22Rv1 (cell line): ENCODE data around the gene CDK14.

ENCODE experiments used
- H3K27ac ChIP-seq: fragments of 450-650 bp; 2 replicates; pipeline ENCODE4 v1.5.1; 2017
- ZFX ChIP-seq: fragments of 450-650 bp; IDR thresholded peaks from 2 replicates; pipeline ENCODE4 v1.6.1; 2017; ENCODE audit warnings: antibody characterized with exemption, borderline replicate concordance
- TF ChIP-seq, protein P1 (sequence below): fragments of 450-650 bp; IDR thresholded peaks from 2 replicates; pipeline ENCODE4 v1.5.1; 2017; ENCODE audit warnings: mild to moderate bottlenecking

The CDK14 gene

DNA sequence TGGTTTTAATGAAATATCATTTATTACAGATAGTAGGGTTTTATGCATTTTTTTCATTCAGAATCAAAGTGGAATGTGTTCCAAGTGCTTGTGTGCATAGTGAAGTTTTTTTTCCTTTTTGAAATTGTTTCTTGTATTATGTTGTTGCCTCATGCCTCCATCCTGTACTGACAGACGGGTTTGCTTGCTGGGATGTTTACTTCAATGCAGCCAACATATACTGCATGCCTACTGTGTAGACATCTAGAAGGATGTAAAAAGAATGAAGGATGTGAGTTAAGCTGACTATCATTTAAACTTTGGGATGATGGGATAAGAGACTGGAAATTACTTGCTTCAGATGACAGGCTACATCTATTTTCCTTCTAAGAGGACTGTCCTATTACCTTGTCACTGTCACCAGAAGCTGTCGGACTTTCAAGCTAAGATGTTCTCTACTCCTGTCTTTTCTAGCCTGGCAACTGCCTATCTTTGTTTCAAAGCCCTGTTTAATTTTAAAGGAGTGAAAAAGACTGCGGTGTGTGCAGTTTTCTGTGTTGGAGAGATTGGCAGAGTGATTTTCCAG, 243.7 kb downstream of the CDK14 start:
- no peak overlapping the region for H3K27ac ChIP-seq
- TF ChIP-seq, protein P1, sequence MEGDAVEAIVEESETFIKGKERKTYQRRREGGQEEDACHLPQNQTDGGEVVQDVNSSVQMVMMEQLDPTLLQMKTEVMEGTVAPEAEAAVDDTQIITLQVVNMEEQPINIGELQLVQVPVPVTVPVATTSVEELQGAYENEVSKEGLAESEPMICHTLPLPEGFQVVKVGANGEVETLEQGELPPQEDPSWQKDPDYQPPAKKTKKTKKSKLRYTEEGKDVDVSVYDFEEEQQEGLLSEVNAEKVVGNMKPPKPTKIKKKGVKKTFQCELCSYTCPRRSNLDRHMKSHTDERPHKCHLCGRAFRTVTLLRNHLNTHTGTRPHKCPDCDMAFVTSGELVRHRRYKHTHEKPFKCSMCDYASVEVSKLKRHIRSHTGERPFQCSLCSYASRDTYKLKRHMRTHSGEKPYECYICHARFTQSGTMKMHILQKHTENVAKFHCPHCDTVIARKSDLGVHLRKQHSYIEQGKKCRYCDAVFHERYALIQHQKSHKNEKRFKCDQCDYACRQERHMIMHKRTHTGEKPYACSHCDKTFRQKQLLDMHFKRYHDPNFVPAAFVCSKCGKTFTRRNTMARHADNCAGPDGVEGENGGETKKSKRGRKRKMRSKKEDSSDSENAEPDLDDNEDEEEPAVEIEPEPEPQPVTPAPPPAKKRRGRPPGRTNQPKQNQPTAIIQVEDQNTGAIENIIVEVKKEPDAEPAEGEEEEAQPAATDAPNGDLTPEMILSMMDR, result no peak
- TF ChIP-seq ZFX, result no peak

DNA sequence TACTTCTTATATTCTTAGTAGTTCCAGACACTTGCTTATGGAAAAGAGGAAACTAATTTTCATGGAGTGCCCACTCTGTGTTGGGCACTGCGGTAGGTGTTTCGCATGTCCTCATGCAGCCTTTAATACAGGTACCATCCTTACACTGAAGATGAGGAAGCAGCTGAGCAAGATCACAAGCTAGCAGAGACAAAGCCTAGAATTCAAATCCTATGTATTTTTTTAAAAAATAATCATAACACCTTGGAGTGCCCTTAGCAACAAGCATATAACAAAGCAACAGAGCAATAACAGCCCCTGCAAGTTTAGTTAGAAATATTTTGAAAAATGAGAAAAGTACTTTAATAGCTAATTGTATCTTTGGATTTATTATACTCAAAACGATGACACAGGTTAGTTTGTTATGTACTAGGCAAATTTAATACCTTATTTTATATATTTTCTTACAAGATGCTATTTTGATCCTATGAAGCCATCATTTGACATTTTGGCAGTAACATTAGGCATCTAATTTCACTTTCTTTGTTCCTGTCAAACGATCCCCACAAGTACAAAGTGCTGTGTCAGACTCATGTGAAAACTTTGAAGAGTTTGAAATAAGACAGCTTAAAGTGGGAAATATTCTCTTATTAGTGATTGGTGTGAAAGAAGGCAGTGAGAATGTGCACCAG, 245.8 kb downstream of the CDK14 start:
- H3K27ac ChIP-seq, result no peak overlapping the region

DNA sequence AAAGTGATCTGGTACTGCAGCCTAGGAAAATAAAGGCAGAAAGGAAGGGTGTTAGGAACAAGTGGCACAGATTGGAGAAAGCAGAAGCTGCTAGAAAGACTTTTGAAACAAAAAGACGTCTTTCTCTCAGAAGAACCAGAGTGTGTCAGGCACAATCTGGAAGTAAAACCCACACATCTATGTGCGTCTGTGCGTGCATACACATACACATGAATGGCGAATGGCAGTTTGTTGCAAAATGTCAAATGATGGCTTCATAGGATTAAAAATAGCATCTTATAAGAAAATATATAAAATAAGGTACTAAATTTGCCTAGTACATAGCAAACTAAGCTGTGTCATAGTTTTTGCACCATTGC, 246.3 kb downstream of the CDK14 start:
- TF ChIP-seq, protein P1, result no peak
- no peak for TF ChIP-seq ZFX
- no peak overlapping the region for H3K27ac ChIP-seq

More for the DNA sequence above, 245.8 kb downstream of the CDK14 start:
- no peak for TF ChIP-seq ZFX
- TF ChIP-seq, protein P1, result no peak

DNA sequence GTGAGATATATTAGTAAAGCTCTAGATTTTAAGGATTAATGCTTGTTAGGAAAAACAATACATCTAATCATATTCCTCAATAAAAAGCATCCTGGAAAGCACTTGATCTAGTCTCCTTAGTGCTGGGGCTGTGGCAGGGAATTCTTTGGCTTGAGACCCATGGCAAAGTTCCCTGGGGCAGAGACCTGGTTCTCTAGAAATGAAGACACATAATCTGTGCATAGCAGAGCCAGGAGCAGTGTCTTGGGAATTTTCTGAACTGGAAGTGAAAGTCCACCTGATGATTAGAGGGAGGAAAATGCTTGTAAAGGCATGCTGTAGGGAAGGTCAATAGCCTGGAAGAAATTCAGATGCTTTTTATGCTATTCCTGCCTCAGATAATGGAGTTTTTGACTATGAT, 247.4 kb downstream of the CDK14 start:
- TF ChIP-seq, protein P1, result no peak
- TF ChIP-seq ZFX, result no peak

DNA sequence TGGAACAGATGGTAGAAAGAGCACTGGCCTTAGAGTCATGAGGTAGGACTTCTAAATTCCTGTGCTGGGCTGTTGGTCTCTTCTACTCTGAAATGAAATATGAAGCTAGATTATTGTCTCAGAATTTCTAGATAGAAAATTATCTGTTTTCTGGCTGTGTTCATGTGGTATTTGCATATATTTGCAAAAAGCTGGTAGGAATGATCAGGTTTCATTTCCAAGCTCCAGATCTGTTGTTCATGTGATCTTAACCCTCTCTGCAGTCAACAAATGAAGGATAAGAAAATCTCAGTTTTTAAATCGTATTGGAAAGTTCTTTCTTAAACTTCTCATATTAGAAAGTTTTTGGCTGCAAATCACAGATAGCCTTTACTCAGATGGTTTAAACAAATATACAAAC, 248.3 kb downstream of the CDK14 start:
- TF ChIP-seq, protein P1, result no peak
- TF ChIP-seq ZFX, result no peak
- no peak overlapping the region for H3K27ac ChIP-seq

More for the DNA sequence above, 247.4 kb downstream of the CDK14 start:
- no peak overlapping the region for H3K27ac ChIP-seq

DNA sequence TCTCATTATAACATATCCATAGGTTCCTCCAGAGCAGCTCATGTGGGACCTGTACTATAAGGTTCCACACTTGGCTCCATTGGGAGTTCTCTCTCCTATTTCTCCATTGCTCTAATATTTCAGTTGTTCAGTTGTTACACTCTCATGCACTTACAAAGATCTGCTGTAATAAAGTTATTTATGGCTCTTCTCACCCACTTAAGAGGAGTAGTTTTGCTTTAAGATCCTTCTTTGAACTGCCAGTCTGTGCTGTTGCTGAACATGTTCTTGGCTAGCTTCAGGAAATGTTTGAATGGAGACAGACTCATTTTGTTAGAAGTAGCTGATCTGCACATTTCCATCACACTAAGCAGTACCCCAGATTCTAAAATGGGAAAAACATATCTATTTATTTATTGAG, 250.1 kb downstream of the CDK14 start:
- TF ChIP-seq, protein P1, result no peak
- TF ChIP-seq ZFX, result no peak
- no peak overlapping the region for H3K27ac ChIP-seq

DNA sequence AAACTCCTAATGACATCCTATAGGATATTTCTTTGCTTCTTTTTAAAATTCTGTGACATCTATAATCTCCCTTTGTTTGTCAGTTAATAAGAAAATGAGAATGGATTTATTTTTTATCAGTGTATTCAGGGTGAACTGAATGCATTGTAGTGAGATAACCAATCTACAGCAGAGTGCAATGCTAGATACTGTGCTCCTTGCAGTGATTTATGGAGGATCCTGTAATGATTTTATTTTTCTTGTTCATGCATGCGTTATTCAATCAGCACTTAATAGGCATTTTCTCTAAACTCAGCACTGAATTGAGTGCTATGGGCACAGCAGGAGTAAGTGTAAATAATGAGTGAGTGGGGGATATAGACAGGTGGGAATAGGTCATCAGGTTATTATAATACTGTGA, 253.9 kb downstream of the CDK14 start:
- H3K27ac ChIP-seq, result no peak overlapping the region
- no peak for TF ChIP-seq ZFX
- TF ChIP-seq, protein P1, result no peak
